ENCODE results near the gene PEDS1. TPM values are rescaled to one million over a fixed set of nuclear protein-coding genes. Genes with fewer than 3 reads are reported as not detected.

Gene PEDS1
- total RNA-seq, 1 donor from 2014 or later = 27.8 TPM

DNA sequence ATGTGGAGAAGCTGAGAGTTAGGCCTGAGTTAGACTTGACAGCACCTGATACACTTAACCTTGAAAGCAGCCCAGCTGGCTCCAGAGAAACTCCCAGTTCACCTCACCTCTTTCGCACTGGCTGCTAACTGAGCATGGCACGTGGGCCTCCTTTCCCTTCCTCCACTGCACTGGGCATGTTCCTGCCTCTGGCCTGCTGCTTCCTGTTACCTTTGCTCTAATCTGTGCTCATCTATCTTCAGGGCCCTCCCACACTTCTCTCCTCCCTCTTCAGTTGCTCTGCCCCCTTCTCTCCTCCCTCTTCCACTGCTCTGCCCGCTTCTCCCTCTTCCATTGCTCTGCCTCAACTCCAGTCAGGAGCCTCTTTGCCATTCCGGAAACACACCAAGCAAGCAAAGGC, 26.9 kb downstream of the PEDS1 start:
- TF ChIP-seq, protein P1, sequence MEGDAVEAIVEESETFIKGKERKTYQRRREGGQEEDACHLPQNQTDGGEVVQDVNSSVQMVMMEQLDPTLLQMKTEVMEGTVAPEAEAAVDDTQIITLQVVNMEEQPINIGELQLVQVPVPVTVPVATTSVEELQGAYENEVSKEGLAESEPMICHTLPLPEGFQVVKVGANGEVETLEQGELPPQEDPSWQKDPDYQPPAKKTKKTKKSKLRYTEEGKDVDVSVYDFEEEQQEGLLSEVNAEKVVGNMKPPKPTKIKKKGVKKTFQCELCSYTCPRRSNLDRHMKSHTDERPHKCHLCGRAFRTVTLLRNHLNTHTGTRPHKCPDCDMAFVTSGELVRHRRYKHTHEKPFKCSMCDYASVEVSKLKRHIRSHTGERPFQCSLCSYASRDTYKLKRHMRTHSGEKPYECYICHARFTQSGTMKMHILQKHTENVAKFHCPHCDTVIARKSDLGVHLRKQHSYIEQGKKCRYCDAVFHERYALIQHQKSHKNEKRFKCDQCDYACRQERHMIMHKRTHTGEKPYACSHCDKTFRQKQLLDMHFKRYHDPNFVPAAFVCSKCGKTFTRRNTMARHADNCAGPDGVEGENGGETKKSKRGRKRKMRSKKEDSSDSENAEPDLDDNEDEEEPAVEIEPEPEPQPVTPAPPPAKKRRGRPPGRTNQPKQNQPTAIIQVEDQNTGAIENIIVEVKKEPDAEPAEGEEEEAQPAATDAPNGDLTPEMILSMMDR (IDR thresholded peaks at IDR 0.05) = no peak
- intact Hi-C loops (cut with DNase I) = no loop called here
- Histone ChIP-seq H3K27me3 (ENCODE audit: low read depth) (no peaks in the 10 kb centered on the region), H3K36me3 (peaks cover 85% of the 10 kb centered on the region), H3K27ac (no peak overlapping the region), H3K4me1 (no peaks in the 10 kb centered on the region), H3K9me3 (no peaks in the 10 kb centered on the region), H3K4me3 (no peak overlapping the region)
- peak; percentile 43 for DNase-seq
- peak; percentile 27 to 63 for ATAC-seq

DNA sequence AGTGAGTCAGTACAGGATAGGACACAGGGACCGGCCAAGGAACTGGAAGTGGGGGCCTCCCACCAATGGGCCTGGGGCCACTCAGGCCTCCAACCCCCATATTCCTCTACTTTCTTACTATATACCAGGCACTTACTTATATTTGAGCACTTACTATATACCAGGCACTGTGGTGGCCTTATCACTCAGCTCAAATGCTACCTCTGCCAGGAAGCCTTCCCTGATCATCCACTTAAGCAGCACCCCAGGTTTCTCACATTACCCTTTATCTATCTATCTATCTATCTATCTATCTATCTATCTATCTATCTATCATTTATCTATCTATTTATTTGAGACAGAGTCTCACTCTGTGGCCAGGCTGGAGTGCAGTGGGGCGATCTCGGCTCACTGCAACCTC, 28.2 kb downstream of the PEDS1 start:
- ATAC-seq (no peak), DNase-seq (peak; percentile 3)
- no peak overlapping the region for H3K4me3 ChIP-seq
- no peak overlapping the region for H3K27ac ChIP-seq
- TF ChIP-seq, protein P1 (IDR thresholded peaks at IDR 0.05) = no peak
- peaks cover 72% of the 10 kb centered on the region for H3K36me3 ChIP-seq
- H3K9me3 ChIP-seq = no peaks in the 10 kb centered on the region
- H3K4me1 ChIP-seq = peaks cover 10% of the 10 kb centered on the region
- no peaks in the 10 kb centered on the region for H3K27me3 ChIP-seq (ENCODE audit: low read depth)
- intact Hi-C loops (cut with DNase I) = no loop called here

DNA sequence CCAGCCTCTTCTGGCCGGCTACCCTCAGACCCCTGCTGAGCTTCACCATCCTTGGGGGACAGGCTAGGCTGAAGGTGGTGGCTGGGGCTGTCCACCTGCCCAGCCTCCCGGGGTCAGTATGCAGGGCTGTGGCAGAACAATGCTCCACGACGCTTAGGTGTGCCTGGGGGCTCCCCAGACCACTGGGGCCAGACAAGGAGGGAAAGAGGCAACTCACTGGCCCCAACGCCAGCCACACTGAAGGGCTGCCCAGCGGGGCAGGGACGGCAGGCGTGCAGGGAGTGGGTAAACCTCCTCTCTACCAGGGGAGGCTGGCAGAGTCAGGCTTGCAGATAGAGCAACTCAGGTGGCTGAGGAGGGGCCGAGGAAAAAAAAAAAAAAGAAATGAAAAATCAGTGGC, 29.0 kb downstream of the PEDS1 start:
- H3K9me3 ChIP-seq = no peaks in the 10 kb centered on the region
- intact Hi-C loops (cut with DNase I) = no loop called here
- H3K4me1 ChIP-seq = peaks cover 10% of the 10 kb centered on the region
- no peaks in the 10 kb centered on the region for H3K27me3 ChIP-seq (ENCODE audit: low read depth)
- TF ChIP-seq, protein P1 (IDR thresholded peaks at IDR 0.05) = no peak
- ATAC-seq (no peak), DNase-seq (no peak)
- no peak overlapping the region for H3K27ac ChIP-seq
- H3K36me3 ChIP-seq = peaks cover 64% of the 10 kb centered on the region
- no peak overlapping the region for H3K4me3 ChIP-seq

DNA sequence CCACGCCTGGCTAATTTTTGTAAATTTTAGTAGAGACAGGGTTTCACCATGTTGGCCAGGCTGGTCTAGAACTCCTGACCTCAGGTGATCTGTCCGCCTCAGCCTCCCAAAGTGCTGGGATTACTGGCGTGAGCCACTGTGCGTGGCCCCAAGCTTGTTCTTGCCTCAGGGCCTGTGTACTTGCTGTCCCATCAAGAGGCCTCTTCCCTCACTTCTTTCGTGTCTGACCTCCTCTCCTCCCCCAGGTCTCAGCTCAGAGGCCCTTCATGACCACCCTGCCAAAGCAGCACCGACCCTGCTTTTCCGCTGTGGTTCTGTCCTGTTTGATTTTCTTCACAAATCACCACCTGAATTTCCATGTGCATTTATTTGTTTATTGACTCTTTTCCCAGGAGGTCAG, 30.1 kb downstream of the PEDS1 start:
- peaks cover 10% of the 10 kb centered on the region for H3K4me1 ChIP-seq
- TF ChIP-seq, protein P1 (IDR thresholded peaks at IDR 0.05) = no peak
- no peaks in the 10 kb centered on the region for H3K9me3 ChIP-seq
- peaks cover 53% of the 10 kb centered on the region for H3K36me3 ChIP-seq
- no peak for ATAC-seq
- intact Hi-C loops (cut with DNase I) = no loop called here
- no peak overlapping the region for H3K4me3 ChIP-seq
- no peaks in the 10 kb centered on the region for H3K27me3 ChIP-seq (ENCODE audit: low read depth)
- H3K27ac ChIP-seq = no peak overlapping the region
- no peak for DNase-seq

DNA sequence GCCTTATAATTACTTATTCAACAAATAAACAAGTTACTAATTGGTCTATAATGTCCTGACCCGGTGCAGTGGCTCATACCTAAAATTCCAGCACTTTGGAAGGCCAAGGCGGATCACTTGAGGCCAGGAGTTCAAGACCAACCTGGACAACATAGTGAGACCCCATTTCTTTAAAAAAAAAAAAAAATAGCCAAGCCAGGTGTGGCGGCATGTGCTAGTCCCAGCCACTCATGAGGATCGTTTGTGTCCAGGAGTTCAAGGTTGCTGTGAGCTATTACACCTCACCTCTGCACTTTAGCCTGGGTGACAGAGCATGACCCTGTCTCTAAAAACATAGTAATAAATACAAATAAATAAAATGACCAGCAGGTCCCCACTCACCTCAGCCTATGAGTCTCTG, 30.8 kb downstream of the PEDS1 start:
- intact Hi-C loops (cut with DNase I) = no loop called here
- TF ChIP-seq, protein P1 (IDR thresholded peaks at IDR 0.05) = no peak
- peaks cover 10% of the 10 kb centered on the region for H3K4me1 ChIP-seq
- H3K27me3 ChIP-seq (ENCODE audit: low read depth) = no peaks in the 10 kb centered on the region
- H3K36me3 ChIP-seq = peaks cover 47% of the 10 kb centered on the region
- DNase-seq (no peak), ATAC-seq (no peak)
- H3K4me3 ChIP-seq = no peak overlapping the region
- no peaks in the 10 kb centered on the region for H3K9me3 ChIP-seq
- H3K27ac ChIP-seq = no peak overlapping the region

DNA sequence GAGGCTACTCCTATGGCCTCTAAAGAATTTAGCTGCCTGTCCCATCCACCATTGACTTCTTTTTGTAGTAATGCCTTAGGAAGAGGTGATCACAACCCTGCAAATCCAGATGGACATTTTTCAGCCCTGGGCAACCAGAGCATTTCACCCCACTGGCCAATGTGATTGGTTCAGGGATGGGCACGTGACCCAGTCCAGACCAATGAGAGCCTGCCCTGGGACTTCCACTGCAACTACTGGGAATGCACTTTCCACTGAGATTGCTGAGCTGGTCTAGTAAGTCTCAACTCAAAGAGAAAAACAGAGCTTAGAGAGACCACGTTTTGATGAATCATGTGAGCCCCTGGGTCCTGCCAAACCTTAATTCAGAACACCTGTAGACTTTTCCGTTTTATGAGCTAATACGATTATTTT, 31.7 kb downstream of the PEDS1 start:
- no peak overlapping the region for H3K27ac ChIP-seq
- intact Hi-C loops (cut with DNase I) = no loop called here
- H3K9me3 ChIP-seq = no peaks in the 10 kb centered on the region
- peaks cover 10% of the 10 kb centered on the region for H3K4me1 ChIP-seq
- TF ChIP-seq, protein P1 (IDR thresholded peaks at IDR 0.05) = no peak
- ATAC-seq (peak in 1 of 2 donors; percentile 28), DNase-seq (no peak)
- no peaks in the 10 kb centered on the region for H3K27me3 ChIP-seq (ENCODE audit: low read depth)
- peaks cover 38% of the 10 kb centered on the region for H3K36me3 ChIP-seq
- no peak overlapping the region for H3K4me3 ChIP-seq
